GM19452 (cell line): Measurements from ENCODE around the gene ZNF207.
"Not testable (repeated sequence)": the region's sequence is repeated elsewhere in the genome, so short reads cannot be mapped to it uniquely, and the experiment has no call there.

Source experiments
- ATAC-seq: cut with Tn5 transposase; IDR thresholded peaks from one replicate; pipeline ENCODE4 v1.9.1; 2021; ENCODE audit not compliant: unreplicated experiment

The ZNF207 gene

GRCh38 chr17:32349854-32350665 is at the start of gene ZNF207:
TSS of gene ZNF207 (plus strand) at chr17:32350157. CDS start at chr17:32350286, 129 bp downstream.
- ATAC-seq, result peak; percentile 81

DNA sequence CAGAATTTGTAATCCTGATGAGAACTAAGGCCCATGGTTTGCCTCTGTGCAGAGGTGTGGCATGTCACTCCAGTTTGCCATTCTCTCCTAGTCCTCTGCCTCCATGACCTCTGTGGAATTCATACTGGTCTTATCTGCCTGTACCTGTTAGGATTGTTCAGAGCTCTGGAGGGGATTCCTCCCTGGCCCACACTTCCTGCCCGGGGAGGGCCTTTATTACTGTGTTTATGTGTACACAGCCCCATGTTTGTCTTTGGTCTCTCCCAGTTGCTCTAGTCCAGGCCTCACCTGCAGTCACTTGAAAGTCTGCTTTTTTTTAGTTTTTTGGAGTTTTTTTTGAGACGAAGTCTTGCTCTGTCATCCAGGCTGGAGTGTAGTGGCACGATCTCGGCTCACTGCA is 47.9 kb upstream of the ZNF207 start:
- no peak for ATAC-seq

GRCh38 chr17:32302860-32303649 is 46.9 kb upstream of the ZNF207 start:
- no peak for ATAC-seq

- ATAC-seq, result no peak
These were observed 46.1 kb upstream of the ZNF207 start for GRCh38 chr17:32303781-32304288.

- ATAC-seq, result no peak
These were observed 44.9 kb upstream of the ZNF207 start for GRCh38 chr17:32305049-32305448.

DNA sequence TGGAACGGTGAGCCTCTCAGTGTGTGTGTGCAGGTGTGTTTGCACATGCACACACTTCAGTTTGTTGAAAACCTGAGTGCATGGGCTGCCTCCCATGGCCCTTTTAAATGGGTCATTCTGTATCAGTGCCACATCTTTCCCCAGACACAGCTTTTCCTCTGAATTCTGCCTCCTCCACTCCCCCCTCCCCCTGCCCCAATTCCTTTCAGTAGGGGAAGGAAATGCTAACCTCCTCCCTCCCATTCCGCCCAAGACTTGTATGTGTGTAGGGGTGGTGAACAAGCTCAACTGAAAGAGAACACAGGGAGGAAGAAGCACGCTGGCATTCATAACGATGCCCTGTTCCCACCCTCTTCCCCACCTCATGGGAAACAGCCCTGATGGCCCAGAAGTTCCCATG is 42.3 kb upstream of the ZNF207 start:
- no peak for ATAC-seq

GRCh38 chr17:32311028-32311536 is 38.9 kb upstream of the ZNF207 start:
- ATAC-seq, result no peak

- ATAC-seq, result no peak
These were observed 35.3 kb upstream of the ZNF207 start for GRCh38 chr17:32314636-32315035.

DNA sequence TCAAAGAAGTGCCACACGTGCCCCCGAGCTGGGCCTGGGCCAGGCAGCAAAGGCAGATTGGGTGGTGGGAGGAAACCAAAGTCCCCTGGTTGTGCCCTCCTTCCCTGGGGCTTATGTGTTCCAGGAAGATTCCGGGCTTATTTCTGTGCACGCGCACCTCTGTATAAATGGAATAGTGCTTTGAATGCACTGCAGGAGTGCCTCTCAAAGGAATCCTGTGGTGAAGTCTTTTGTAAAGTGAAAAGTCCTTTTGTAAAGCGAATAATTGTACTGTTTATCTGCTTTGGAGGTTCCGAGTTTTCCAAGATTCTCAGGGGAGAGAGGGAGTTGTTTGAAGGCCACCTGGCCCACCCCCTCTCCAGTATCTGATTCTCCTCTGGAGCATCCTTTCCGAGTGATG is 34.8 kb upstream of the ZNF207 start:
- ATAC-seq, result no peak

GRCh38 chr17:32316653-32317052 is 33.3 kb upstream of the ZNF207 start:
- not testable (repeated sequence) for ATAC-seq

DNA sequence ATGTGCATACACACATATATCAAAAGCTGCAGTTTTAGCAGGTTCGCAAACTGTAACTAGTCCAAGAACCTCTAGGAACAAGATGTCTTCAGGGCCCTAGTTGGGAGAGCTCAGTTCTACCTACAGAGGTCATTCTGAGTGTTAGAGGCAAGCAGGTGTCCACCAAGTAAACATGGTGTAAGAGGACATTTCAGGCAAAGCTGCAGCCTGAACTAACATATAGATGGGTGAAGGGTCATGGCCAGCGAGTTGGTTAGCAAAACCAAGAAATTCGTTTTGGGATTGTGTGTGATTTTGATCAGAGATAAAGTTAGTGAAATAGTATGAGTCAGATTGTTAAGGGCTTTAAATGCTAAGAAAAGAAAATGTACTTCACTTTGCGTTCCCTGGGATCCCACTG is 32.6 kb upstream of the ZNF207 start:
- ATAC-seq, result no peak

GRCh38 chr17:32318071-32318470 is 31.9 kb upstream of the ZNF207 start:
- ATAC-seq, result no peak

- no peak for ATAC-seq
These were observed 30.4 kb upstream of the ZNF207 start for GRCh38 chr17:32319548-32319905.

DNA sequence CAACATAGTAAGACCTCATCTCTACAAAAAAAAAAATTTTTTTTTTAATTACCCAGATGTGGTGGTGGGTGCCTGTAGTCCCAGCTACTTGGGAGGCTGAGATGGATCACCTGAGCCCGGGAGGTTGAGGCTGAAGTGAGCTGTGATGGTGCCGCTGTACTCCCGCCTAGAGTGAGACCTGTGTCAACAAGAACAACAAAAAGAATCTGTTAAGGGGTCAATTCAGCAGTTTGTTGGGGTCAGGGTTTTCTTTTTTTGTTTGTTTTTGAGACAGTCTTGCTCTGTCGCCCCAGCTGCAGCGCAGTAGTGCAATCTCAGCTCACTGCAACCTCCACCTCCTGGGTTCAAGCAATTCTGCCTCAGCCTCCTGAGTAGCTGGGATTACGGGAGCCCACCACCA is 29.9 kb upstream of the ZNF207 start:
- ATAC-seq, result not testable (repeated sequence)

GRCh38 chr17:32320847-32321246 is 29.1 kb upstream of the ZNF207 start:
- no peak for ATAC-seq

GRCh38 chr17:32323046-32323445 is 26.9 kb upstream of the ZNF207 start:
- no peak for ATAC-seq

DNA sequence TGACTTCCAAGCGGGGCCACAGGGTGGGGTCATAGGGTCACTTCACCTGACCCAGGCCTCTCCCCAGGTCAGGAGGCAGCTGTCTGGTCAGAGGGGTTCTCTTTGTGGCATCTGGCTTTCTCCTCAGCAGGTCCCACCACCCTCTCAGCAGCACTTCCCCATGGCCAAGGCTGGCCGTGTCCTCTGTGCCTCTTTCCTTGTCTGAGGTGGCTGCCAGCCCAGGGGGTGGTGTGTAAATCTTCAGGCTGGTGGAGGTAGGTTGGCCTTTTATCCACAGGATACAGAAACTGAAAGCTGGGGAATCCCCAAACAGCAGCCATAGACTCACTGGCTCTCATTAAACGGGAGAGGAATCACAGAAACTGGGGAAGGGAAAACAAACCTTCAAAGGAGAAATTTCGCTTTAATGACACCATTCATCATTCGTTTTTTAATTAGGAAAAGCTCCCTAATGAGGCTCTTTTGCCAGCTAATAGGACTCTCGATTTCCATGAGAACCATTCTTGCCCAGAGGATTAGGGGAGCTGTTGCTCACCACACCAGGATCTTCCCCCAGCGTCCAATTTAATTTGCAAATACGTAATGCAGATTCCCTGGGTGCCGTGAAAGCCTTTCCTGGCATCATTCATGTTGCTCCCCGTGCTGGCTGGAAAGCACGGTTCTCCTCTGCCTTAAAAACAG is 26.0 kb upstream of the ZNF207 start:
- no peak for ATAC-seq

DNA sequence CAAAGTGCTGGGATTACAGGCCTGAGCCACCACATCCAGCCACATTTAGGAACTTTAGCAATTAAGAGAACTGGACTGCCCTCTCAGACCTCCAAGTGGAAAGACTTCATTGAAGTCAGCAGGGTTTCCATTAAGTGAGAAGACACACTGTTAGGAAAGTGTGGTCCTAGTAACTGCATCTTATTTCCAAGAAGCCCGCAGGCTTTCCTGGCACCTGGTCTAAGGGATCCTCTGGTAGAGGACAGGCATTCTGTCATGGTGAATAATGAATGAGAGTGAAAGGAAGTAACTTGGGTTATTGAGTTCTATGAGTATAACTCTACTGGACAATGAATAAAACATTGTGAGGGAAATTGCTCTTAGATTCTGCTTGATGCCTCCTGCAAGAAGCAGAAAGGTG is 22.0 kb upstream of the ZNF207 start:
- ATAC-seq, result no peak

DNA sequence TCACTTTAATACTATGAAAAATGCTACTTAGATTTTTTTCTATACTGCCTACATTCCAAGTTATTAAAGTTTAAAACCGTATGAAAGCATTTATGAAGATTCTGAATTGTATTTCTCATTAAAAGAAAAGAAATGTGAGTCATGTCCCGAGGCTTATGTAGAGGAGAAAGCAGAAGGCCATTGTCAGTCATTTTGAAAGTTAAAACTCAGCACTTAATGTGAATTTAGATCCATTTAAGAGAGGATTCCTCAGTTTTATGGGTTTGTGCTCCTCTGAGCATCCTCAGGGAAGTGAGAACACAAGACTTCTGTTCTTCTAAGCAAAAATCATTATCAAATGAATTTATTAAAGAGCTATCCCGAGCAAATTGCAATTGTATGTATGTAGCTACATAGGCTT is 19.8 kb upstream of the ZNF207 start:
- no peak for ATAC-seq

- ATAC-seq, result no peak
These were observed 18.5 kb upstream of the ZNF207 start for GRCh38 chr17:32331243-32332040.

DNA sequence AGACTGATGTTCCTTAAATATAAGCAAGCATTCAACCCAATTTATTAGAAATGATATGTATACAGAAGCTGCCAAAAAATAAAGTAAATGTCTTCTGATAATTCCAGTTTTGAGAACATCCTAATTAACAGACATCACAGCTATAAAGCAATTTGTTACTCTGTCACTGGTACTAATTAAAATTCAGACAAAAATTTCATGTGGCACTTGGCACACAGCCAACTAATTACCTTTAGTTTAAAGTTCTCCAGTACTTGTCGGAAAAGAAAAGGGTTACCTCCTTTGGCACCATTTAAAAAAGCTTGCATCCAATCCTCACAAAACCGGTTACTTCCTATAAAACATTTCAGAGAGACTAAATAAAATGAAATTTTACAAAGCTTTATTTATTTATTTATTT is 16.8 kb upstream of the ZNF207 start:
- no peak for ATAC-seq
